ENCODE measurements around the gene PPP1R14B. TPM values are rescaled to one million over a fixed set of nuclear protein-coding genes. Genes with fewer than 3 reads are reported as not detected.

Gene PPP1R14B
- total and polyA plus RNA-seq, 2 donors = 31.6 to 62.8 TPM

DNA sequence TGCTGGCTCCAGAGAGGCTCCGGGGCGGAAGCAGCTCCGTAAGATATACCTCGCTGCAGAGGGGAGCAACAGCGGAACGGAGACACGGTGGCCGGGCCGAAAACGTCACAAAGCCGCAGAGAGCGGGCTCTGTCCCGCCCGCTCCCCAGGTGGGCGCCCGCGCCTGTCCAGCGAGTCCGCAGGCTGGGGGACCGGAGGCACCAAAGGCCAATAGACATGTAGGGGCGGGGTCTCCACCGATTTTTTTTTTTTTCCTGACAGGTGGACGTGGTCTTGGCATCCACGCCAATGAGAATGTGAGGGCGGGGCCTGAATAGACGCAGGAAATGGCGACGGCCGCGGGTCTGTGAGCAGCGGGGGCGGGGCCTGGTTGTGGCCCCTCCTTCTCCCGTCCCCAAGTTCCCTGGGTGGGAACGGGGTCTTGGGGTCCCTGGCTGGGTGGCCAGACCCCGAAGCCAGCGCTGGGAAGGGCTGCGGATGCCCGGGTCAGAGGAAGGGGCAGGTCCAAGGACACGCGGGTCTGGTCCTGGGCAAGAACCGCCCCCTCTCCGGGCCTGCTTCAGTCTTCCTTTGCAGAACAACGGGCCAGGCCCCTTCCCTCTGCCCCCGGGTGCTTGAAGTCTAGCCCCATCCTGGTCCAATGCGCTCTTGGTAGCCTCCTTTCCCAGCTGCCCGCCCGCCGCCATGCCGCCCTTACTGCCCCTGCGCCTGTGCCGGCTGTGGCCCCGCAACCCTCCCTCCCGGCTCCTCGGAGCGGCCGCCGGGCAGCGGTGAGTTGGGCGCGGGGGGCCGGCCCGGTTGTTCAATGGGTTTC is 16.4 kb downstream of the PPP1R14B start, which contains the start of gene DNAJC4:
TSS of gene DNAJC4 (plus strand) at position 378 of the 814 bp plus-strand sequence. CDS start at position 685, 307 bp downstream.
- Histone ChIP-seq H3K36me3 (ENCODE audit: insufficient read depth) (no peaks in the 10 kb centered on the region), H3K4me1 (ENCODE audit: insufficient read depth) (no peaks in the 10 kb centered on the region), H3K27ac (ENCODE audit: low read depth) (peak within 1 kb of the TSS; percentile 91), H3K4me3 (ENCODE audit: low read depth, low read length) (peak within 1 kb of the TSS; percentile 63)
- peak; percentile 91 for DNase-seq (ENCODE audit: extremely low spot score)
- under 1% methylated on average over 62 of the region's 62 CpGs for WGBS

DNA sequence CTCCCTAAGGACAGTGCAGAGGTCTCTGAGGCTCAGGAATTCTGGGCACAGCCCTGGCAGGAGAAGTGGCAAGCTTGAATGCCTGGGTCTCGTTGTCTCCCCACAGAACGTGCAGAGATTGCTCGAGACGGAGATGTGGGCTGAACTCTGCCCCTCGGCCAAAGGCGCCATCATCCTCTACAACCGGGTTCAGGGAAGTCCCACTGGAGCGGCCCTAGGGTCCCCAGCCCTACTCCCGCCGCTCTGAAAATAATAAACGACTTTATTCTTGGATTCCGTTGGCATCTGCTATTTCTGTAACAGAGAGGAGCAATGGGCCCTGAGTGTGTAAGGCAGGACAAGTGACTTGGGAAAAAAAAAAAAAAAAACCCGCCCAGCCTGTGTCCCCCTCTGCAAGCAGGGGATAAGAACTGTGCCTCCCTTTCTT is 17.0 kb downstream of the PPP1R14B start:
- peak overlapping the region; percentile 91 for H3K27ac ChIP-seq (ENCODE audit: low read depth)
- no peaks in the 10 kb centered on the region for H3K4me1 ChIP-seq (ENCODE audit: insufficient read depth)
- no peak for DNase-seq (ENCODE audit: extremely low spot score)
- 29% methylated on average over 13 of the region's 13 CpGs for WGBS
- H3K36me3 ChIP-seq (ENCODE audit: insufficient read depth) = no peaks in the 10 kb centered on the region
- peak overlapping the region; percentile 63 for H3K4me3 ChIP-seq (ENCODE audit: low read depth, low read length)

DNA sequence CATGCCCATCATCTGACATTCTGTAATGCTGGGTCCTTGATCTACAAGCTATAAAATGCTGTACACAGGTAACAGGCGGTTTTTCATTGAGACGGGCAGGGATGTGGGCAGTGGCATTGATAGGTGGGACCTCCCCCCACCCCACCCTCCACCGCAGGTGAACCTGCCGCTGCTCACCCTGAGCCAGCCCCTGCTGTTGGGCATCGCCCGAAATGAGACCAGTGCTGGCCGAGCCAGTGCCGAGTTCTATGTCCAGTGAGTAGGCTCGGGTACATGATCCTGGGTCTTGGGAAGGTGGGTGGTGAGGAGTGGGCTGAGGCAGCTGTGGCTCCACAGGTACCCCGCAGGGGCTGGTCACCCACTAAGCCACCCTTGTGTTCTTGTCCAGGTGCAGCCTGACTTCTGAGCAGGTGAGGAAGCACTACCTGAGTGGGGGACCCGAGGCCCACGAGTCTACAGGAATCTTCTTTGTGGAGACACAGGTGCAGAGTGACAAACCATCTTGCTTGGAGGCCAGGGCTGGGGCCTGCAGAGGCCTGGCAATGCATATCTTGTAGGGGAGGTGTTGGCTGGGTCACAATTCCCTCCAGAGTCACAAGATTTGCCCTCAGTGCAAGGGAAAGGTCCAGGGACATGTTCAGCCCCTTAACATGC is 17.5 kb downstream of the PPP1R14B start:
- no peak for DNase-seq (ENCODE audit: extremely low spot score)
- Histone ChIP-seq H3K27ac (ENCODE audit: low read depth) (no peak overlapping the region), H3K4me1 (ENCODE audit: insufficient read depth) (no peaks in the 10 kb centered on the region), H3K36me3 (ENCODE audit: insufficient read depth) (no peaks in the 10 kb centered on the region), H3K4me3 (ENCODE audit: low read depth, low read length) (no peak overlapping the region)
- WGBS = 92% methylated on average over 12 of the region's 12 CpGs

DNA sequence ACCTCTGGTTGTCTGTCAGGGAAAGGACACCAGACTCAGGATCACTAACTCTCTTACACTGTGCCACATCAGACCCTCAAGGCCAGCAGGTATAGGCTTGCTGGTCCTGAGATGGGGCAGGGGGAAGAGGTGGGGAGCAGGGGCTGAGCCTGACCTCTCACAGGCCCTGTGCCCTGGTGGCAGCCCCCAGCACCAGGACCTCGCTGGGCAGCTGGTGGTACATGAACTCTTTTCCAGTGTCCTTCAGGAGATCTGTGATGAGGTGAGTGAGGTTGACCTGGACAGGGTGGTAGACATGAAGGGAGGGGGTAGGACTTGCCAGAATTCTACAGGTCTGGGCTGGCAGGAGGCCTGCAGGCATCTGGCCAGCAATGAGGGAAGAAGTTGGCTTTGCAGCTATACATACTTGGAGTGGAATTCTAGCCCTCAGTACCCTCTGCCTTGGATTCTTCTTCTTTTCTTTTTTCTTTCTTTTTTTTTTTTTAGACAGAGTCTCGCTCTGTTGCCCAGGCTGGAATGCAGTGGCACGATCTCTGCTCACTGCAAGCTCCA is 19.3 kb downstream of the PPP1R14B start:
- Histone ChIP-seq H3K4me3 (ENCODE audit: low read depth, low read length) (peak overlapping the region; percentile 62), H3K27ac (ENCODE audit: low read depth) (no peak overlapping the region), H3K36me3 (ENCODE audit: insufficient read depth) (no peaks in the 10 kb centered on the region), H3K4me1 (ENCODE audit: insufficient read depth) (no peaks in the 10 kb centered on the region)
- 63% methylated on average over 3 of the region's 3 CpGs for WGBS
- DNase-seq (ENCODE audit: extremely low spot score) = no peak

DNA sequence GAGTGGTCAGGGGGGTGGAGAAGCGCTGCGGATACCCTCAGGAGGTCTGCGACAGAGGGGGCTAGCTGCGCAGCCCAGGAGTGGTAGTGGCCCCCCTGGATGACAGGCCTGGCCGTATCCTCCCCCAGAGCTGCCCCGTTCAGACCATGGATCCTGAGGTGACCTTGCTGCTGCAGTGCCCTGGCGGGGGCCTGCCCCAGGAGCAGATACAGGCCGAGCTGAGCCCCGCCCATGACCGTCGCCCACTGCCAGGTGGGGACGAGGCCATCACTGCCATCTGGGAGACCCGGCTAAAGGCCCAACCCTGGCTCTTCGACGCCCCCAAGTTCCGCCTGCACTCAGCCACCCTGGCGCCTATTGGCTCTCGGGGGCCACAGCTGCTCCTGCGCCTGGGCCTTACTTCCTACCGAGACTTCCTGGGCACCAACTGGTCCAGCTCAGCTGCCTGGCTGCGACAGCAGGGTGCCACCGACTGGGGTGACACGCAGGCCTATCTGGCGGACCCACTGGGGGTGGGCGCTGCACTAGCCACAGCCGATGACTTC is 20.2 kb downstream of the PPP1R14B start:
- DNase-seq (ENCODE audit: extremely low spot score) = no peak
- H3K4me1 ChIP-seq (ENCODE audit: insufficient read depth) = no peaks in the 10 kb centered on the region

DNA sequence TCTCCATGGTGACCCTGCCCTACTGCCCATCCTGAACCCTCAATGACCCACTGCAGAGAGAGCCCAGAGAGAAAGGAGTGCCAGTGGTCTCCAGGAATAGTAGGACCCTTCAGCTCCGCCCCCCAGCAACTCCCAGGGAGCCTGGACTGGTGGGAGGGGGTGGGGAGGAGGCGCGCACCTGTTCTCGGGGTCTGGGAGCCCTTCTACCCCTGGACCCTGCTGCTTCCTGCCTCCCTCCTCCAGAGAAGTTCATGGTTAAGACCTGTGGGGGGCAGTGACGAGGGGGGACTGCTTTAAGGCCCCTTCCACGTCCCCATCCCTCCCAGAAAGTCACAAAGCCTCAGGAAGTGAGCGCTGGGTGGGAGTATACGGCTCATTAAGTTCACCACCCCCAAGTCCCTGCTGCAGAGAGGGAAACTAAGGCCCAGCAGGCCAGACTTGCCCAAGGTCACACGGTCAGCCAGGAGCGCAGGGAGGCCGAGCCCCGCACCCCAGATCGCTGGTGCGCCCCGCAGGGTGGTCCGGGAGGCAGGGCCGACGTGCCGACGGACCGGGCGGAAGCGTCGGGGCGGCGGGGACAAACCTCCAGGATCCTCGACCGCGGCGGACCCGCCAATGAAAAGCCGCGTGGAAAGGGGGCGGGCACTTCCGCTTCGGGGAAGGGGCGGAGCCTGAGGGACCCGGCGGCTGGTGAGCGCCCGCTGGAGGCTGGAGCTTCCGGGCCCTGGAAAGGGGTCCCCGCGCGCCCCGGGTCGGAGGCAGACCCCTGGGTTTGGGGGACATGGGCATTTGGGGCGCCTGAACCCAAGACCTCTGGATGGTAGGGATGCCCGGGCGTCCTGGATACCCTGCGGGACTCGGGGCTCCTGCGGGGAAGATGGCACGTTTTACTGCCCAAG is 20.9 kb downstream of the PPP1R14B start, which contains the start of the genes NUDT22 and TRPT1:
TSS of gene NUDT22 (plus strand) at position 667 of the 899 bp plus-strand sequence. CDS start 379 bp downstream, outside the sequence.
TSS of gene TRPT1 (minus strand) at position 579 of the 899 bp plus-strand sequence. CDS start at position 253, 326 bp downstream.
- H3K4me3 ChIP-seq (ENCODE audit: low read depth, low read length) = peak within 1 kb of the TSS; percentile 62
- under 1% methylated on average over 54 of the region's 54 CpGs for WGBS
- no peaks in the 10 kb centered on the region for H3K36me3 ChIP-seq (ENCODE audit: insufficient read depth)
- peak within 1 kb of the TSS; percentile 73 for H3K27ac ChIP-seq (ENCODE audit: low read depth)
- no peaks in the 10 kb centered on the region for H3K4me1 ChIP-seq (ENCODE audit: insufficient read depth)
- peak; percentile 72 for DNase-seq (ENCODE audit: extremely low spot score)

More for the DNA sequence above, 20.2 kb downstream of the PPP1R14B start:
- H3K36me3 ChIP-seq (ENCODE audit: insufficient read depth) = no peaks in the 10 kb centered on the region
- peak overlapping the region; percentile 62 for H3K4me3 ChIP-seq (ENCODE audit: low read depth, low read length)
- peak overlapping the region; percentile 48 for H3K27ac ChIP-seq (ENCODE audit: low read depth)
- WGBS = 12% methylated on average over 26 of the region's 26 CpGs

DNA sequence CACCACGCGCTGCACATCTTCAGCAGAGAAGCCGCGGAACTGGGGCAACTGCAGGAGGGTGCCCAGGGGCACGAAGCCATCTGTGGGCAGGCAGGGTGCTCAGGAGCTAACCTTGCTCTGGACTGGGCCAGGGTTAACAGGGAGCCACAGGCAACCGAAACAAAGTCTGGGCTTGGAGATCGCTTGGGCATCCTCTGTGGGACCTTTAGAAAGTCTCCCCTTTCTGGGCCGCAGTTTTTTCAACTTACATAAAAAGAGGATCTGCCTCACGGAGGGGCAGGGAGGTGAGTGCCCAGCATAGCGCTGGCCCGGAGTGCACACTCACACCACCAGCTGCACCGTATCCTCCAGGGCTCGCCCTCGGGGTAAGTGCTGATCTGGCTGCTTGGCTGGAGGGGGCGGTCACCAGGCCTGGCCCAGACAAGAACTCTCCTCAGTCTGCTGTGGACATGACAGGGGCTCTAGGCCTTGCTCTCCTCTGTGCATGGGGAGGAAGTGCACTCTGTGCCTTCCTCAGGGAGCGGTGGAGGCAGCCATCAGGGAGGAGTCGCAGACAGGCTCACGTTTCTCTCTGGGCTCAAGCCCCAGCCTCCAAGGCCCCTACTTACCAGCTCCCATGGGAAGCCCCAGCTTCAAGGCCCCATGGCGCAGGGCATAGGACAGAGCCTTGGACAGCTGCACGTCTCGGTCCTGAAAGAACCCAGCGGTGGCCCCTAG is 21.7 kb downstream of the PPP1R14B start:
- DNase-seq (ENCODE audit: extremely low spot score) = no peak
- H3K36me3 ChIP-seq (ENCODE audit: insufficient read depth) = no peaks in the 10 kb centered on the region
- WGBS = 62% methylated on average over 22 of the region's 22 CpGs
- H3K27ac ChIP-seq (ENCODE audit: low read depth) = no peak overlapping the region
- peak overlapping the region; percentile 62 for H3K4me3 ChIP-seq (ENCODE audit: low read depth, low read length)
- no peaks in the 10 kb centered on the region for H3K4me1 ChIP-seq (ENCODE audit: insufficient read depth)

DNA sequence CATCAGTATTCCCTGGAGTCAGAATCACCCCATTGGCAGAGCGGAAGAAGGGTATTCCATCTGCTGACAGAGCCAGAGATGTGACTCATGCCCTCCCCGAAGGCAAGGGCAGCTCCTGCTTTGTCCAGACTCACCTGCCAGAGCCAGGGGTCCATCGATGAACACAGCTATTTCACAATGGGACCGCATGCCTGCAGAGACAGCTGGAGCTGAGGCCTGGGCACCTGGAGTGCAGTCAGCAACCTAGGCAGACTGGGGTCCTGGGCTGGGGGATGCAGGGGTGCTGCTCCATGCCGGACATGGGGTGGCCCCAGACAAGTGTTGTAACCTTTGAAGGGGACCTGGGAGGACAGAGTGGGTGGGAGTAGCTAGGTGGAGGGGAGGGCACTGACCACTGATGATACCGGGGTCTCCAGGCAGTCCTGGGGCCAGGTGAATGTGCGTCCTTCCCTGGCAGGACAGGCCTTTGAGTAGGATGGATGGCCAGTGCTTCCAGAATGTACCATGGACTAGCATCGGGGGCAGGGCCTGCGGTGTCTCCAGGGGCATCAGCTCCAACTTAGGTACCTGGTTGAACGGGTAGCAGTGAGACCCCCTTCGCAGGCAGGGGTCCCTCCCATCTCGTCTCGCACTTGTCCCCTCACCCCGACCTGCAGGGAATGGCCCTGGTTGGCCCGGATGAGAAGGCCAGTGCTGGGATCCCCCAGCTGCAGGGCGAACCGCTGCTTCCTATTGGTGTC is 22.4 kb downstream of the PPP1R14B start:
- no peak for DNase-seq (ENCODE audit: extremely low spot score)
- no peaks in the 10 kb centered on the region for H3K4me1 ChIP-seq (ENCODE audit: insufficient read depth)

DNA sequence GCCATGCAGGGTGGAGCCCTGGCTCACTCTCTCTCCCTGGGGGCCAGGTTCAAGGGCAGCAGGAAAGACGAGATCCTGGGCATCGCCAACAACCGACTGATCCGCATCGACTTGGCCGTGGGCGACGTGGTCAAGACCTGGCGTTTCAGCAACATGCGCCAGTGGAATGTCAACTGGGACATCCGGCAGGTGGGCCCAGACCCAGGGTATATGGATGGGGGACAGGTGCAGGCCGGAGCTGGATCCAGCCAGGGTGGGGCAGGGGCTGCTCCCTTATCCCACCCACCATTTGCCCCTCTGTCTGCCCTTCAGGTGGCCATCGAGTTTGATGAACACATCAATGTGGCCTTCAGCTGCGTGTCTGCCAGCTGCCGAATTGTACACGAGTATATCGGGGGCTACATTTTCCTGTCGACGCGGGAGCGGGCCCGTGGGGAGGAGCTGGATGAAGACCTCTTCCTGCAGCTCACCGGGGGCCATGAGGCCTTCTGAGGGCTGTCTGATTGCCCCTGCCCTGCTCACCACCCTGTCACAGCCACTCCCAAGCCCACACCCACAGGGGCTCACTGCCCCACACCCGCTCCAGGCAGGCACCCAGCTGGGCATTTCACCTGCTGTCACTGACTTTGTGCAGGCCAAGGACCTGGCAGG is 23.6 kb downstream of the PPP1R14B start:
- DNase-seq (ENCODE audit: extremely low spot score) = no peak
- WGBS = 79% methylated on average over 24 of the region's 24 CpGs
- H3K27ac ChIP-seq (ENCODE audit: low read depth) = no peak overlapping the region
- no peak overlapping the region for H3K4me3 ChIP-seq (ENCODE audit: low read depth, low read length)
- no peaks in the 10 kb centered on the region for H3K36me3 ChIP-seq (ENCODE audit: insufficient read depth)
- H3K4me1 ChIP-seq (ENCODE audit: insufficient read depth) = no peaks in the 10 kb centered on the region

More for the DNA sequence above, 22.4 kb downstream of the PPP1R14B start:
- Histone ChIP-seq H3K36me3 (ENCODE audit: insufficient read depth) (no peaks in the 10 kb centered on the region), H3K4me3 (ENCODE audit: low read depth, low read length) (no peak overlapping the region), H3K27ac (ENCODE audit: low read depth) (no peak overlapping the region)
- 91% methylated on average over 17 of the region's 17 CpGs for WGBS

DNA sequence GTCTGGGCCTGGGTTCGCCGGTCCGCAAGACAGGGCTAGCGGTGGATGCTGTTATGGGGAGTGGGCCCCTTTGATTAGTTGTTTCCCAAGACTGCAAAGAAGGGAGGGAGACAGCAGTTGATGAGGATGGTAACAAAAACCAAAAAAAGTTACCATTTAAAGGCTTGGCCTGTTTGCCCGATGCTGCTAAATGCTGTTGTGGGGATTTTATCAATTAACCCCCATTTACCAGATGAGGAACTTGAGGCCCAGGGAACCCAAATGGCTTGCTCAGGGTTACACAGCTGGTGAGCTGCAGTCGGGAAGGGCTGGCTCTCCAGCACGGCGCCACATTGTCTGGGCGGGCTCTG is 24.1 kb downstream of the PPP1R14B start:
- Histone ChIP-seq H3K4me1 (ENCODE audit: insufficient read depth) (no peaks in the 10 kb centered on the region), H3K4me3 (ENCODE audit: low read depth, low read length) (no peak overlapping the region), H3K36me3 (ENCODE audit: insufficient read depth) (no peaks in the 10 kb centered on the region), H3K27ac (ENCODE audit: low read depth) (no peak overlapping the region)
- no peak for DNase-seq (ENCODE audit: extremely low spot score)
- 68% methylated on average over 9 of the region's 9 CpGs for WGBS

DNA sequence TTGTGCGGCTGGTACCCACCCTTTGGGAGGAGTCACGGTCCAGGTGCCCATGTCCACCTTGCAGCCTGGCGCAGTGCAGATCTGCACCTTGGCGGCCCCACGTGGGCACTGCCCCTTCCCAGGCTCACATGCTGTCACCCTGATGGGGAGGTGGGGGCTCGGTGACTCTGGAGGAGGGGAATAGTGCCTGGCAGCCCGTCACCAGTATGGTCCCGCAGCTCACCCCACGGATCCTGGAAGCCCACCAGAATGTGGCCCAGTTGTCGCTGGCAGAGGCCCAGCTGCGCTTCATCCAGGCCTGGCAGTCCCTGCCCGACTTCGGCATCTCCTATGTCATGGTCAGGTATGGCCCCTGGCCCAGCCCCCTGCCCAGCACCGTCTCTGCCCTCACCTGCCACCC is 25.9 kb downstream of the PPP1R14B start:
- no peak overlapping the region for H3K27ac ChIP-seq (ENCODE audit: low read depth)
- no peak for DNase-seq (ENCODE audit: extremely low spot score)
- no peaks in the 10 kb centered on the region for H3K36me3 ChIP-seq (ENCODE audit: insufficient read depth)
- 88% methylated on average over 14 of the region's 14 CpGs for WGBS
- no peaks in the 10 kb centered on the region for H3K4me1 ChIP-seq (ENCODE audit: insufficient read depth)
- no peak overlapping the region for H3K4me3 ChIP-seq (ENCODE audit: low read depth, low read length)

Measured in urinary bladder (tissue), 4 donors.